ENCODE data around the gene UHRF2. TPM values are rescaled to one million over a fixed set of nuclear protein-coding genes. Genes with fewer than 3 reads are reported as not detected.

UHRF2 gene
- polyA plus RNA-seq, 1 of the 3 experiments (the other 2 are of a cell fraction): 24.1 TPM

GRCh38 chr9:6484210-6484609, 71.2 kb downstream of the UHRF2 start:
- H4K20me1 ChIP-seq (ENCODE audit: insufficient read depth): no peaks in the 10 kb centered on the region
- peaks cover 36 to 85% of the 10 kb centered on the region in 2 experiments for H3K36me3 ChIP-seq (replicated peaks in 1 of 2; ENCODE audit: control insufficient read depth in 1 of 2, insufficient read depth in 2 of 2, low read length in 1 of 2)
- no peak overlapping the region for H3K9ac ChIP-seq
- peaks cover 43% of the 10 kb centered on the region for H3K79me2 ChIP-seq (ENCODE audit: insufficient read depth)
- H3K27me3 ChIP-seq (ENCODE audit: insufficient read depth): no peaks in the 10 kb centered on the region
- no peak overlapping the region for H3K4me3 ChIP-seq (ENCODE audit: low read depth in 2 of 2, low read length in 1 of 2)
- no peaks in the 10 kb centered on the region for H3K9me3 ChIP-seq
- ChIA-PET CTCF (no interaction called here), POLR2A (no interaction called here)
- H3K9me2 ChIP-seq: no peaks in the 10 kb centered on the region
- no peak for DNase-seq
- TF ChIP-seq CHD2 (IDR thresholded peaks at IDR 0.05; ENCODE audit: low read length, partially characterized antibody) (no peak), FOXJ3 (CRISPR knock-in tag; IDR thresholded peaks at IDR 0.05) (no peak), REST (IDR thresholded peaks at IDR 0.05; ENCODE audit: low read depth, low read length) (no peak), TEAD4 (IDR thresholded peaks at IDR 0.05; ENCODE audit: borderline replicate concordance, insufficient read depth) (no peak), RAD21 (IDR thresholded peaks at IDR 0.05; ENCODE audit: low read length) (no peak), EZH2phosphoT487 (IDR thresholded peaks at IDR 0.05; ENCODE audit: borderline replicate concordance, low read depth) (no peak), MEF2A (IDR thresholded peaks at IDR 0.05; ENCODE audit: borderline replicate concordance, low read depth) (no peak), SIN3A (IDR thresholded peaks at IDR 0.05; ENCODE audit: borderline replicate concordance, low read depth, low read length) (no peak), TAF1 (IDR thresholded peaks at IDR 0.05; ENCODE audit: borderline replicate concordance, low read depth, low read length) (no peak), POLR2AphosphoS5 (IDR thresholded peaks at IDR 0.05; ENCODE audit: low read depth, low read length) (no peak), MAX (IDR thresholded peaks at IDR 0.05; ENCODE audit: low read depth) (no peak), RCOR1 (IDR thresholded peaks at IDR 0.05; ENCODE audit: low read length) (no peak), NFIC (IDR thresholded peaks at IDR 0.05; ENCODE audit: borderline replicate concordance) (no peak), USF1 (IDR thresholded peaks at IDR 0.05; ENCODE audit: borderline replicate concordance, low read depth) (no peak), USF2 (IDR thresholded peaks at IDR 0.05; ENCODE audit: borderline replicate concordance, low read depth, low read length) (no peak), FOSL2 (IDR thresholded peaks at IDR 0.05; ENCODE audit: borderline replicate concordance, low read depth) (no peak), RXRA (IDR thresholded peaks at IDR 0.05; ENCODE audit: borderline replicate concordance, low read depth) (no peak), EP300 (IDR thresholded peaks at IDR 0.05; ENCODE audit: borderline replicate concordance in 1 of 2, low read depth in 1 of 2, low read length in 1 of 2) (no peak), ZBTB33 (IDR thresholded peaks at IDR 0.05; ENCODE audit: borderline replicate concordance, low read depth) (no peak)
- 96% methylated on average over 2 of the region's 2 CpGs for WGBS (ENCODE audit: low lambda C conversion rate)
- H3K27ac ChIP-seq (ENCODE audit: low read depth in 2 of 2, low read length in 1 of 2): no peak overlapping the region
- no peak overlapping the region for H3K4me2 ChIP-seq
- peaks cover 11% of the 10 kb centered on the region for H3F3A ChIP-seq (replicated peaks; ENCODE audit: insufficient read depth)
- no peak overlapping the region for H2AFZ ChIP-seq (ENCODE audit: low read depth)
- no peaks in the 10 kb centered on the region for H3K4me1 ChIP-seq (ENCODE audit: control insufficient read depth in 1 of 2, insufficient read depth in 2 of 2, low read depth in 1 of 2, low read length in 1 of 2)

All from SK-N-SH (cell line).